Spleen (tissue), 7 donors: Measurements from ENCODE around the gene TRMT1.

Experiments used
- CTCF ChIP-seq, 11 experiments: fragments of 200-600 bp in 7 of 11; fragments of 450-650 bp in 4 of 11; sonication (generic) in 4 of 11; IDR thresholded peaks in 8 of 11; conservative IDR thresholded peaks in 3 of 11; 1 replicate in 7 of 11; 2 replicates in 4 of 11; pipeline versions ENCODE4 v1.4.0 to v1.8.0; 2016 to 2021; ENCODE audit warnings: antibody characterized with exemption in 11 of 11, inconsistent platforms in 4 of 11, mild to moderate bottlenecking in 1 of 11
- POLR2A ChIP-seq, 3 donors: fragments of 450-650 bp; IDR thresholded peaks; one replicate each; pipeline ENCODE4 v1.5.1; 2017; ENCODE audit warnings: antibody characterized with exemption in 3 of 3, mild to moderate bottlenecking in 1 of 3
- donor health status: DM: no; HTN: no; CAD: no; lungs with moderate emphysema.
- donor health status: DM: no; HTN: no; CAD: no.
- donor health status: DM: no; HTN: no; CAD: no.

- TF ChIP-seq CTCF (IDR thresholded peaks at IDR 0.05 in 8 of 11, conservative IDR thresholded peaks at IDR 0.05 in 3 of 11) (no peak), POLR2A (IDR thresholded peaks at IDR 0.05) (no peak)
Measured at GRCh38 chr19:13090511-13091231, 25.9 kb downstream of the TRMT1 start.
